ENCODE data around the gene GFRA3. TPM values are rescaled to one million over a fixed set of nuclear protein-coding genes. Genes with fewer than 3 reads are reported as not detected.
"Not testable (repeated sequence)": the region's sequence is repeated elsewhere in the genome, so short reads cannot be mapped to it uniquely, and the experiment has no call there.

Gene GFRA3
- total RNA-seq, 1 donor: not detected

- TF ChIP-seq CTCF (IDR thresholded peaks at IDR 0.05; ENCODE audit: extremely low read depth, low read depth, low read length): no peak
These were observed 21.5 kb downstream of the GFRA3 start for GRCh38 chr5:138252944-138253343.

GRCh38 chr5:138247800-138248199 lies 26.6 kb downstream of the GFRA3 start:
- H3K9me3 ChIP-seq (ENCODE audit: low read depth, low read length); H4K20me1 ChIP-seq (ENCODE audit: insufficient read depth, low read length); H3K36me3 ChIP-seq (ENCODE audit: insufficient read depth, low read length); H2AFZ ChIP-seq (ENCODE audit: low read length); H3K4me3 ChIP-seq (ENCODE audit: insufficient read depth, low read length); H3K79me2 ChIP-seq (ENCODE audit: insufficient read depth, low read length); DNase-seq (ENCODE audit: insufficient read length, low spot score, missing footprints); H3K4me1 ChIP-seq (ENCODE audit: insufficient read depth, low read length); H3K4me2 ChIP-seq (ENCODE audit: insufficient read depth, low read length); H3K27ac ChIP-seq (ENCODE audit: low read depth, low read length): not testable (repeated sequence)
- H3K27me3 ChIP-seq (ENCODE audit: insufficient read depth, low read length): peaks cover 14% of the 10 kb centered on the region

More at GRCh38 chr5:138252944-138253343, 21.5 kb downstream of the GFRA3 start:
- Histone ChIP-seq H3K27me3 (ENCODE audit: insufficient read depth, low read length) (peaks cover 16% of the 10 kb centered on the region), H3K9me3 (ENCODE audit: low read depth, low read length) (no peaks in the 10 kb centered on the region), H2AFZ (ENCODE audit: low read length) (no peak overlapping the region), H3K27ac (ENCODE audit: low read depth, low read length) (no peak overlapping the region), H3K4me1 (ENCODE audit: insufficient read depth, low read length) (no peaks in the 10 kb centered on the region), H3K4me3 (ENCODE audit: insufficient read depth, low read length) (no peak overlapping the region), H4K20me1 (ENCODE audit: insufficient read depth, low read length) (no peaks in the 10 kb centered on the region), H3K4me2 (ENCODE audit: insufficient read depth, low read length) (no peak overlapping the region), H3K79me2 (ENCODE audit: insufficient read depth, low read length) (no peaks in the 10 kb centered on the region), H3K36me3 (ENCODE audit: insufficient read depth, low read length) (no peaks in the 10 kb centered on the region)
- no peak for DNase-seq (ENCODE audit: insufficient read length, low spot score, missing footprints)

GRCh38 chr5:138246822-138247221 lies 27.6 kb downstream of the GFRA3 start:
- H3K4me1 ChIP-seq (ENCODE audit: insufficient read depth, low read length): peaks cover 3% of the 10 kb centered on the region

GRCh38 chr5:138246334-138246733 lies 28.1 kb downstream of the GFRA3 start:
- H3K27me3 ChIP-seq (ENCODE audit: insufficient read depth, low read length): peaks cover 27% of the 10 kb centered on the region
- no peak overlapping the region for H3K27ac ChIP-seq (ENCODE audit: low read depth, low read length)
- H4K20me1 ChIP-seq (ENCODE audit: insufficient read depth, low read length): no peaks in the 10 kb centered on the region
- no peaks in the 10 kb centered on the region for H3K36me3 ChIP-seq (ENCODE audit: insufficient read depth, low read length)
- DNase-seq (ENCODE audit: insufficient read length, low spot score, missing footprints): no peak
- H3K79me2 ChIP-seq (ENCODE audit: insufficient read depth, low read length): no peaks in the 10 kb centered on the region
- H3K4me3 ChIP-seq (ENCODE audit: insufficient read depth, low read length): no peak overlapping the region
- H3K4me1 ChIP-seq (ENCODE audit: insufficient read depth, low read length): peaks cover 3% of the 10 kb centered on the region
- no peaks in the 10 kb centered on the region for H3K9me3 ChIP-seq (ENCODE audit: low read depth, low read length)
- no peak overlapping the region for H2AFZ ChIP-seq (ENCODE audit: low read length)
- no peak overlapping the region for H3K4me2 ChIP-seq (ENCODE audit: insufficient read depth, low read length)
- no peak for TF ChIP-seq CTCF (IDR thresholded peaks at IDR 0.05; ENCODE audit: extremely low read depth, low read depth, low read length)

More at GRCh38 chr5:138246822-138247221, 27.6 kb downstream of the GFRA3 start:
- no peak for DNase-seq (ENCODE audit: insufficient read length, low spot score, missing footprints)
- TF ChIP-seq CTCF (IDR thresholded peaks at IDR 0.05; ENCODE audit: extremely low read depth, low read depth, low read length): no peak
- Histone ChIP-seq H3K79me2 (ENCODE audit: insufficient read depth, low read length) (no peaks in the 10 kb centered on the region), H3K9me3 (ENCODE audit: low read depth, low read length) (no peaks in the 10 kb centered on the region), H3K36me3 (ENCODE audit: insufficient read depth, low read length) (no peaks in the 10 kb centered on the region), H3K27me3 (ENCODE audit: insufficient read depth, low read length) (peaks cover 22% of the 10 kb centered on the region), H2AFZ (ENCODE audit: low read length) (no peak overlapping the region), H4K20me1 (ENCODE audit: insufficient read depth, low read length) (no peaks in the 10 kb centered on the region), H3K4me2 (ENCODE audit: insufficient read depth, low read length) (no peak overlapping the region), H3K4me3 (ENCODE audit: insufficient read depth, low read length) (no peak overlapping the region), H3K27ac (ENCODE audit: low read depth, low read length) (no peak overlapping the region)

All from osteoblast (primary cell).